Upper lobe of right lung (tissue), 1 donor: ENCODE results near the gene VSIG1. TPM values are rescaled to one million over a fixed set of nuclear protein-coding genes. Genes with fewer than 3 reads are reported as not detected.

ENCODE experiments used
- ATAC-seq: fragments of 200-7000 bp; cut with Tn5 transposase; one replicate; pipeline ENCODE4 v1.9.1; 2020; ENCODE audit warnings: mild to moderate bottlenecking, moderate library complexity
- DNase-seq: peaks from one replicate; pipeline ENCODE4 v3.0.0-alpha.2; 2020
- H3K27ac ChIP-seq: fragments of 200-600 bp; one replicate; pipeline ENCODE4 v1.8.0; 2022
- H3K27me3 ChIP-seq: fragments of 200-600 bp; one replicate; pipeline ENCODE4 v1.8.0; 2022; ENCODE audit warnings: mild to moderate bottlenecking
- H3K36me3 ChIP-seq: fragments of 200-600 bp; one replicate; pipeline ENCODE4 v1.8.0; 2022
- H3K4me1 ChIP-seq: fragments of 200-600 bp; one replicate; pipeline ENCODE4 v1.8.0; 2022
- H3K4me3 ChIP-seq: fragments of 200-600 bp; one replicate; pipeline ENCODE4 v1.8.0; 2022; ENCODE audit warnings: mild to moderate bottlenecking
- H3K9me3 ChIP-seq: fragments of 200-600 bp; one replicate; pipeline ENCODE4 v1.8.0; 2022
- intact Hi-C: fragments of 100-400 bp; cut with DNase I; formaldehyde crosslinking; loops from one replicate; pipeline ENCODE4 v1.11.0; 2022
- total RNA-seq: library from RNA; stranded (reverse); fragmentation: NEBNext Ultra II Directional; extraction: Animal tissue kit (Norgen Biotek cat#: 25700); gene quantifications from one replicate; pipeline ENCODE4 v1.2.1, GENCODE V29; 2021
- TF ChIP-seq, protein P1 (sequence below): fragments of 200-600 bp; IDR thresholded peaks from one replicate; pipeline ENCODE4 v1.8.0; 2022; ENCODE audit warnings: antibody characterized with exemption
- donor health status: DM: no; HTN: yes; CAD: no; lungs with severe emphysema.

Gene VSIG1
- total RNA-seq, 1 donor from 2014 or later: 1.1 TPM

DNA sequence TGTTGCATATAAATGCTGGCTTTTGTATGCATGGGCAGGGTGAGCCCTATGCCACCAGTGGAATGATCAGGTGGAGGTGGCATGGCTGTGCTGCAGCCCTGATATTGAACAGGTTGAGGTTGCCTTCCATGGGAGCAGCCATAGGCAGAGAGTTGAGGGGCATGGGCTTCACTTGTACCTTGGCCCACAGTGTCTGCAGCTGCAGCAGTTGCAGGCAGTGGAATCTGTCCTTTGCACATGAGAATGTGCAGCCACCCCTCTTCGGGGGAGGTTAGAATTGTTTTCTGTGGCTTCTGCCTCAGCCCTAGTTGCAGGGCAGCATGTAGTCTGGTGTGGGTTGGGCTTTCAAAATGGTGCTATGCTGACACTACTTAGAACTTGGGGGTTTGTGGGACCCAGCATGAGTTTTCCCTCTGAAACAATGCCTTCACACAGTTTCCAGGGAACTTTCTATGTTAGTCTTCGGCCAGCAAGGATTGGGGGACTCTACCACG, 25.4 kb upstream of the VSIG1 start:
- H3K4me3 ChIP-seq: no peak overlapping the region
- intact Hi-C loops: no loop called here
- no peaks in the 10 kb centered on the region for H3K27me3 ChIP-seq
- no peak overlapping the region for H3K27ac ChIP-seq
- no peak for DNase-seq
- no peaks in the 10 kb centered on the region for H3K4me1 ChIP-seq
- H3K9me3 ChIP-seq: no peaks in the 10 kb centered on the region
- TF ChIP-seq, protein P1, sequence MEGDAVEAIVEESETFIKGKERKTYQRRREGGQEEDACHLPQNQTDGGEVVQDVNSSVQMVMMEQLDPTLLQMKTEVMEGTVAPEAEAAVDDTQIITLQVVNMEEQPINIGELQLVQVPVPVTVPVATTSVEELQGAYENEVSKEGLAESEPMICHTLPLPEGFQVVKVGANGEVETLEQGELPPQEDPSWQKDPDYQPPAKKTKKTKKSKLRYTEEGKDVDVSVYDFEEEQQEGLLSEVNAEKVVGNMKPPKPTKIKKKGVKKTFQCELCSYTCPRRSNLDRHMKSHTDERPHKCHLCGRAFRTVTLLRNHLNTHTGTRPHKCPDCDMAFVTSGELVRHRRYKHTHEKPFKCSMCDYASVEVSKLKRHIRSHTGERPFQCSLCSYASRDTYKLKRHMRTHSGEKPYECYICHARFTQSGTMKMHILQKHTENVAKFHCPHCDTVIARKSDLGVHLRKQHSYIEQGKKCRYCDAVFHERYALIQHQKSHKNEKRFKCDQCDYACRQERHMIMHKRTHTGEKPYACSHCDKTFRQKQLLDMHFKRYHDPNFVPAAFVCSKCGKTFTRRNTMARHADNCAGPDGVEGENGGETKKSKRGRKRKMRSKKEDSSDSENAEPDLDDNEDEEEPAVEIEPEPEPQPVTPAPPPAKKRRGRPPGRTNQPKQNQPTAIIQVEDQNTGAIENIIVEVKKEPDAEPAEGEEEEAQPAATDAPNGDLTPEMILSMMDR: no peak
- ATAC-seq: no peak
- H3K36me3 ChIP-seq: no peaks in the 10 kb centered on the region

DNA sequence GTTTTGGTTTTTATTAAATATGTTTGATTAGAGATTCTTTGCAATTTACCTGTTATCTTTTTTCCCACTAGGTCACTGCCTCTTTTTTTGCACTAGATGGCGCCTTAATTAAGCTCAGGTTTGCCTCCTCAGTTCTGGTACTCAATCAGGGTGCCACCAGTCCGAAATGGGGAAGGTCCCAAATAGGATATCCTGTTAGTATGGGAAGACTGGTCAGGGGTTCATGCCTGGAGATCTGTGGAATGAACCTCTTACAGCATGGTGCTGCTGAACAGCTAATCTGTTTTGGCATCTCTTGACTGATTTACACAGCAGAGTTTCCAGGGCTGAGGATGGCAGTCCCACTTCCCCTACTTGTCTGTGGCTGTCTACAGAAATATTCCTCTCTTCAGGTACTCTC, 24.2 kb upstream of the VSIG1 start:
- no peaks in the 10 kb centered on the region for H3K36me3 ChIP-seq
- no peak overlapping the region for H3K4me3 ChIP-seq
- no peak for DNase-seq
- no peaks in the 10 kb centered on the region for H3K27me3 ChIP-seq
- no peaks in the 10 kb centered on the region for H3K4me1 ChIP-seq
- TF ChIP-seq, protein P1: peak; percentile 47
- peak; percentile 51 for ATAC-seq
- no peak overlapping the region for H3K27ac ChIP-seq
- no peaks in the 10 kb centered on the region for H3K9me3 ChIP-seq
- intact Hi-C loops: no loop called here

DNA sequence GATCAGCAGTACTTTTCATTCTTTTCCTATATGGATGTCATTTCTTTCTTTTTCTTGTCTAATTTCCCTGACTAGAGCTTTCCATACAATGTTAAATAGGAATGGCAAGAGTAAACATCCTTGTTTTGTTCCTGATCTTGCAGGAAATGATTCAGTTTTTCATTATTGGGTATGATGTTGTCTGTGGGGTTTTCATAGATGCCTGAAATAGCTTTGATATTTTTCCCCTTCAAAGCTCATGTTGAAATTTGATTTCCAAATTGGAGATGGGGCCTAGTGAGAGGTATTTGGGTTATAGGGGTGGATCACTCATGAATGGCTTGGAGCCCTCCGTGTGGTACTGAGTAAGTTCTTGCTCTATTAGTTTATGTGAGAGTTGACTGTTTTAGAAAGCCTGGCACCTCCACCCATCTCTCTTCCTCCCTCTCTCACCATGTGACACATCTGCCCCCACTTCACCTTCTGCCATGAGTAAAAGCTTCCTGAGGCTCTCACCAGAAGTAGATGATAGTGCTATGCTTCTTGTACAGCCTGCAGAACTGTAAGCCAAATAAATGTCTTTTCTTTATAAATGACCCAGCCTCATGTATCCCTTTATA, 22.3 kb upstream of the VSIG1 start:
- Histone ChIP-seq H3K27ac (no peak overlapping the region), H3K27me3 (no peaks in the 10 kb centered on the region), H3K4me1 (no peaks in the 10 kb centered on the region), H3K36me3 (no peaks in the 10 kb centered on the region), H3K9me3 (no peaks in the 10 kb centered on the region), H3K4me3 (no peak overlapping the region)
- TF ChIP-seq, protein P1: no peak
- DNase-seq (no peak), ATAC-seq (no peak)
- intact Hi-C loops: no loop called here

DNA sequence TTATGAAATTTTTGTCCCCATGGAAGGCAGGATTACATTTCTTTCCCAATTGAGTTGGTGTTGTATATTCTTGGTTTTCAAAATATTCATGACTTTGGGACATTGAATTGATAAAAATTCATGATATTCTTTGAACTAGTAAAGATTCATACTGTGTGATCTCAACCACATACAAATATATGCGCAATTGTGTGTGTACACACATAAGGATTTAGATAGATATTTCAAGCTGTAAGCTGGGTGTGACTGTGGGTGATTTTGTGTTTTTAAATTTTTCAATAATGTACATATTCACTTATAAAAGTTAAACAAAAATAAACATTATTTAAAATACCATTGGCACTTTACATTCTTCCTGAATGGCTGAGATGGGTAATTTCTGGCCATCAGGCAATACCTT, 19.5 kb upstream of the VSIG1 start:
- intact Hi-C loops: no loop called here
- Histone ChIP-seq H3K27ac (no peak overlapping the region), H3K4me3 (no peak overlapping the region), H3K9me3 (no peaks in the 10 kb centered on the region), H3K27me3 (no peaks in the 10 kb centered on the region), H3K4me1 (no peaks in the 10 kb centered on the region), H3K36me3 (no peaks in the 10 kb centered on the region)
- ATAC-seq (no peak), DNase-seq (no peak)
- TF ChIP-seq, protein P1: no peak

DNA sequence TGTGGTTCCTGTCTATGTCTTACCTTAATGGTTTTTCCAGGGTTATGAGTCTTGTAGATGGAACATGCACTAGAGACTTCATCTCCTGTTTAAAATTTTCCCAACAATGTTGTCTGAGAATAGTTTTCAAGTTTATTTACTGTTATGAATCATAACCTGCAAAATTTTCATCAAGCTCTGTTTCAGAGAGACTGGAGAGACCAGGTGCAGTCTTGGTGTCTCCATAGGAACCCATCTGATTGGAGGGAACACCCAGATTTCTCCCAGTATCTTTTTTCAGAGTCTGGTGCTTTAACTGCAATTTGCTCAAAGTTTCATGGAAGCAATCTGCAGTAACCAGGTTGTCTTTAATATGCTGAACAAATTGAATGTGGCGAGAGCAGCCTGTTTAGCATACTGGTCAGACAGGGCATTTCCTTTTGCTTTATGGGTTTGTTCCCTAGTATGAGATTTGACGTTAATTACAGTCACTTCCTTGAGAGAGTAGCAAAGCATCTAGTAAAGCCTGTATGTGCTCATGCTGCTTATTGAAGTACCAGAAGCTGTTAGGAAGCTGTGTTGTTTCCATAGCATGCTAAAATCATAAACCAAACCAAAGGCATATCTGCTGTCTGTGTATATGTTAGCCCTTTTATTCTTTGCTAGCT, 18.8 kb upstream of the VSIG1 start:
- Histone ChIP-seq H3K4me3 (no peak overlapping the region), H3K27me3 (no peaks in the 10 kb centered on the region), H3K27ac (no peak overlapping the region), H3K36me3 (no peaks in the 10 kb centered on the region), H3K4me1 (no peaks in the 10 kb centered on the region), H3K9me3 (no peaks in the 10 kb centered on the region)
- ATAC-seq (no peak), DNase-seq (no peak)
- TF ChIP-seq, protein P1: no peak
- intact Hi-C loops: no loop called here
